Stimulated activated CD4-positive, alpha-beta T cell treated with anti-CD3 and anti-CD28 coated beads, TNF-alpha, amount 100 ng/mL, for 24 hours (primary cell): ENCODE measurements around the gene CACNA2D2.

ENCODE experiments used
- DNase-seq, 3 experiments: peaks; one replicate each; pipeline ENCODE4 v3.0.0-alpha.2; 2020; ENCODE audit warnings: low read depth in 3 of 3

CACNA2D2 gene

GRCh38 chr3:50464569-50464968 lies 38.9 kb downstream of the CACNA2D2 start:
- DNase-seq, result no peak

GRCh38 chr3:50459785-50460184 lies 43.6 kb downstream of the CACNA2D2 start:
- no peak for DNase-seq

DNA sequence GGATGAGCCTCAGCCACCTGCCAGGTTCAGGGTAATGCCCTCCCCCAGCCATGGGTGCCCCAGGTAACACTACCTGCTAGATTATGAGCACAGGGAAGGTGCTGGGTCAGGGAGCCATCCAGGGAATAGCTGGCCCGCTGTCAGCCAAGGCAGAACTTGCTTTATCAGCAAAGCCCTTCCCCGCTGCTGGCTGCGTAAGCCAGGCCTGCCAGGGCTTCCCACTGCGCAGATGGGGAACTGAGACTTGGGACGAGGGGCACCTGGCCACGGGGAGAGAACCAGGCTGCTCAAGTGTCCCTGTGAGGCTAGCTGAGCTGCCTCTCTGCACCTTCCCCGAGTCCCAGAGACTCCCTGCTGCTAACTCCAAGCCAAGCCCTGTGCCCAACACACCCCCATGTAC lies 45.4 kb downstream of the CACNA2D2 start:
- DNase-seq, result no peak

DNA sequence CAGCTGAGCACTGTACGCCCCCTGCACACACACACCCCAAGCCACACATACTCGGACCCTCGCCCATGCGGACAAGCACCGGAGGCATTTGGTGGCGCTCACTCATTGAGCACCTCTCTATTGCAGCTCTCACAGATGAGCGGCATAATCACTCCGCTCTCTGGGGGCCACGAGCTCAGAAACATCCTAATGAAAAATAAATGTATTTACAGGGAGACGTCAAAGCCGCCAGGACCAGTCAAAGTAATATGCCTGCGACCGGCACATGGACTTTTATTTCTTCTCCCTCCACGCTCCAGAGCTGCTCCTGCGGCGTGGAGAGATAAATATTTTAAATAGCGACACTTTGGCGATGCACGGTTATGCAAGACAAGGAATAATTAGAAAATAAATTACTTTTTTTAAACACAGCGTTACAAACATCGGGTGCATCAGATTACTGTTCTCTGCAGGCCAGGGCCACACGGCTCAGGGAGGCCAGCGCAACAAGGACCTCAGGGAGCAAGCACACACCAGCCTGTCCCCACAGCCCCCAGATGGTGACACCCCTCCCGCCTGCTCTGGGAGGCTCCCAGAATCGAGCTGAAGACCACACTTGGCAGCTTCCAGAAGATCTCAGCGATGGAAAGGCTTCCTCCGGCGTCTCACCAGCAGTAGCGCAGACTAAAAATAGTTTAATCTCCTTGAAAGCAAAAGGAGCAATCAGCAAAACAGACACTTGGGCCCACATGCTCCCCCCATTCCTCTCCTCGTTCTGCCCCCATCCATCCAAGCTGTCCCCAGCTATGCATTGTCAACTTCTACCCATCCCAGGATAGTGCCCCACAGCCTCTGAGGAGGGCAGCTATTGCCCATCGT lies 48.0 kb downstream of the CACNA2D2 start:
- no peak for DNase-seq

- no peak for DNase-seq
These were observed 48.9 kb downstream of the CACNA2D2 start for GRCh38 chr3:50454481-50455070.

DNA sequence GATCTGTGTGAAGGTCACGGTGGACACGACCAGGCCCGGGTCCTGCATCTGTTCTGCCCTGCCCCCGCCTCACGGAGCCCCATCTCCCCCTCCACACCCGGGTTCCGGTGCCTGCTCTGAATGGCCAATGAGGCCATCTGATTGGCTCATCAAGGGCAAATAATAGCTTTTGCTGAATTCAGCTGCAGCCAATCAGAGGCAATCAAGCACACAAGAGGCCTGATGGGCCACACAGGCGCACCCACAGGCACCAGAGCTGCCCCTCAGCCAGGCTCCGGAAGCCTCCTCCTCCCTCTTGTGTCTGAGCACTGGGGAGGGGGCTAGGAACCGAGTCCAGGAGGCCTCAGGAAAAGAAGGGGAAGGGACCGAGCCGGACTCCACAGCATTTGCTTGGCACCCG lies 49.5 kb downstream of the CACNA2D2 start:
- DNase-seq, result no peak

GRCh38 chr3:50450209-50450921 lies 53.1 kb downstream of the CACNA2D2 start:
- peak; percentile 25 to 67 (median 31) for DNase-seq

DNA sequence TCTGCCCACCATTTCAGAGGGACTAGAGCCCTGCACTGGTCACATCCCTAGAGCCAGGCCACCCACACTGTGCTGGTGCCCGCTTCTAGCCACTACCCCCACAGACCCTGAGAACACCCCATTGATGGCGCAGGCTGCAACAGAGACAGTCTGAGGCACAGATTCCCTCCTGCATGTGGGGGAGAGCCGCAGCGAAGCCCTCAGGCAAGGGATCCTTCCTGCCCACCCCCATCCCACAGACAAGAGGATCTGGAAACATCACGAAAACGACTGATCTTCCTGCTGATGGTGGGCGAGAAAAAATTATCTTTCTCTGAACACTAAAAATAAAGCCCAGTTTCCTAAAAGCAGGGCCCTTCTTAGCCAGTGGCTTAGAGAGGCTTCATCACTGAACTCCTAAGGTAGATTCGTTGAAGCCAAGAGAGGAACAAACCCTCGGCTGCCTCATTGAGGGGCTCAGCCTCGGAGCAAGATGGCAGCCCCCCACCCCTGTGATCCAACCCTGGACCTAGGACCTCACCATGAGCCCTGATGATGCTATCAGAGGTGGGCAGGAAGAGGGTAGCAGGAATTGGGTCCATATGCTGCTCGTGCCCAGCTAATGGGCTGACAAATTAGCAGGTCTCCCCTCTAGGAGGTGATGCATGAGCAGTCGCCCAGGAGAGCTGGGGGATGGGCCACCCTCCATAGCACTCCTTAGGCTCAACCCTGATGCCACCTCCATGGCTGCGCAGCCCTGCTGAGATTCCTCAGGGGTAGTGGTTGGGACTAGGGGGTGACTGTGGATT lies 54.5 kb downstream of the CACNA2D2 start:
- DNase-seq, result no peak

- no peak for DNase-seq
These were observed 56.1 kb downstream of the CACNA2D2 start for GRCh38 chr3:50447290-50447840.

DNA sequence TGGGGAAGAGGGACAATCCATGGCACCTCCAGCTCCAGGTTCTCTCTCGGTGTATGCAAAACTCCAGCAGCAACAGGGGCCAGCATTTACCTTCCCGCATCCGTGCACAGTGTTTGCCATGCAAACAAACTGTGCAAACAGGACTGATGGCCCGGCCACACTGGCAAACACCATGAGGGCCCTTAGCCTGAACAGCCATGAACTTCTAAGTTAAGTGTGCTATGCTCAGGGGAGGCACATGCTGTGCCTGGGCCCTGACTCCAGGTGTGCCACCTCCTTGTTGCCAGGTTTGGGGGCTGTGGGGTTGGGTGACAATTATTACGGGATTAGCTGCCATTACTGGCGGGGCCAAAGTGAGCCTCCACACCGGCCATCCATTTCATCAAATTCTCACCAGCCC lies 57.5 kb downstream of the CACNA2D2 start:
- no peak for DNase-seq

DNA sequence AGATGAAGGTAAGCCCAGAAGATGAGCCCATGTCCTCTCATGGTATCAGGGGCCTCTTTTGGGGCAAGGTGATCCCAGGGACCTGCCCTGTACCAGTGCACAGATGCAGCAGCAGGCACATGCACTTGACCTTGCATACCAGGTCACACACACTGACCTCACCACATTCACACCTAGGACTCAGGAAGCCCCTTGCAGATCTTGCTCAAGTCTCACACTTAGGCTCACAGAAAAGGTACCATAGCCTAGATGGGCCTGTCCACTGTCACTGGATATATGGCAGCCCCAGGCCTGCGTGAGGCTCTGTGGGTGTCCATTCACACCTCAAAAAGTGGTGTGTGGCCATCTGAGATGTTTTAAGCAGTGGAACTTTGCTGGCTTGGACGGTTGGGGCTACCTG lies 58.7 kb downstream of the CACNA2D2 start:
- no peak for DNase-seq

DNA sequence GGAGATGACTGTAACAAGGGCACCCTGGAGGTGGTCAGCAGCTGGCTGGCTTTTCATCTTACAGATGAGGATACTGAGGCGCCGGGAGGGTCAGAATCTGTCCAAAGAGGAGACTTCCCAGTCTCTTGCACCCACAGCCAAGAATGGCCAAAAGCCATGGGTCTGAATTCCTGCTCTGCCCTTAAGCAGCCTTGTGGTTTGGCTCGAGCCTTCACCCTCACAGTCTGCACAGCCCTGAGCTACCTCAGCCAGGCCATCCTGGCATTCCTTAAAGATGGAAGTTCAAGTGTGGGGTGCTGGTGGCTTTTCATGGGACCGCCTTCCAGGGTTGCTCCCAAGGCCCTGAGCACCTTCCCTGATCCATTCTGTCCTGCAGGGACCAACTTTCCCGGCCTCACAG lies 59.2 kb downstream of the CACNA2D2 start:
- DNase-seq, result no peak

GRCh38 chr3:50442945-50443579 lies 60.4 kb downstream of the CACNA2D2 start:
- no peak for DNase-seq

GRCh38 chr3:50441424-50442217 lies 61.8 kb downstream of the CACNA2D2 start:
- no peak for DNase-seq

DNA sequence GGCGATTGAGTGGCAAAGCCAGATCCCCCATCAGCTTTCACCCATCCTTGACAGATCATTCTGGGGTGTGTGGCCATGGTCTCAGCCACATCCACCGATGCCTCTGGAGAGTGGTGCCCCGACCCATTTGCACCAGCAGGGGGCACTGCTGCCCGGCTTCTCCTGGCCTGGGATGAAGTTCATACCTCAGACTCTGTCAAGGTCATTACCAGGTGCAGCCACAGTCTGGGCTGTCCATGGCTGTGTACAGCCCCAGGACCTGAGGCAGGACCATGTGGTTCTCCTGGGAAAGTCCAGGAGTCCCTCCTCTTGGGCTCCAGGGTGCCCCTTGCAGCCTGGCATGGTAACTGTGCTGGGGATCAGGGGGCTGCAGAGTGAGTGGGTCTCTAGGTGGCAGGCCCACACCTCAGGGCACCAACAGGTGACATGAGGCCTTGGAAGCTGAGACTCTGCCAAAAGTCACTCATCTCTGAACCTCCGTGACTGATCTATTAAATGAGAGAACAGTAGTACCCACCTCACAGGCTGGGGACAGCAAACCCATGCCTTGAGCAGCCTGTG lies 67.2 kb downstream of the CACNA2D2 start:
- peak; percentile 55 to 74 (median 62) for DNase-seq

GRCh38 chr3:50435371-50436113 lies 67.9 kb downstream of the CACNA2D2 start:
- DNase-seq, result no peak

DNA sequence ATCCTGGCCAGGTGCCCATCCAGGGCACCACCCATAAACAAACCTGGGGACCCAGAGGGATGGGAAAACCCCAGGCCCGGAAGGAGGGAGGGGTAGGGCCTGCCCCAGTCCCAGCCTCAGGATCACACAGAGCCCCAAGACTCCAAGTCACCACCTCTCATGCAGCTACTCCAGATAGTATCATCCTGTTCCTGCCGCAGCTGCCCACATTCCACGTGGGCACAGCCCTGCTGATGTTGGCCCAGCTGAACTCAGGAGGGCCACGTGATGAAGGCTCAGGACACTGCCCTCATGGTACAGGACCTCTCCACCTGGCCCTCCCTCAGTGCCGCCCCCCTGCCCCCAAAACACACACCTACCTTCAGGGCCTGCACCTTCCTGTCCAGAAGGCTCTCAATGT lies 69.5 kb downstream of the CACNA2D2 start:
- no peak for DNase-seq

DNA sequence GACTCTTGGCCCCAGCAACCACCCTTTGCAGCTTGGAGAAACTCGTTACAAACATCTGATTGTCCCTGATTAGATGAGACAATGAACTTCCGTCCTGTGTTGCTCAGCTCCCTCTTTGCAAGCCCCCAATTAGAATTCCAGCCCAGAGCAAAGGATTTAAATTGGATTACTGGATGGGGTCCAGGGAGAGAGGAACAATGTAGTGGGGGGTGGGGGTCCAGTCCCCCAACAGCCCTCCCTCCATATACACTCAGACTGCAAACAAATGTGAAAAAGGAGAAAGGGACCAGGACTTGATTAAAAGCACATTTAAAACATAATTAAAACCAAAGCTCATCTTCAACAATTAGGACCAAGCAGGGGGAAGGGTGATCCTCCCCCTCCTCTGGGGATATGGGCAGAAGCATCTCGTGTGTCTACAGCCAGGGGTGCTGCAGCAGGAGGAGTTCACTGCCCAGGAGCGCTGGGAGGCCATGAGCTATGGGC lies 72.4 kb downstream of the CACNA2D2 start:
- DNase-seq, result no peak

- no peak for DNase-seq
These were observed 73.2 kb downstream of the CACNA2D2 start for GRCh38 chr3:50430191-50430590.
